CD1c-positive myeloid dendritic cell (primary cell): Measurements from ENCODE around the gene SATL1.
"Not testable (repeated sequence)": the region's sequence is repeated elsewhere in the genome, so short reads cannot be mapped to it uniquely, and the experiment has no call there.

Experiments
- DNase-seq: peaks from one replicate; pipeline ENCODE4 v3.0.0-alpha.2; 2016; ENCODE audit errors: extremely low spot score

Gene SATL1

DNA sequence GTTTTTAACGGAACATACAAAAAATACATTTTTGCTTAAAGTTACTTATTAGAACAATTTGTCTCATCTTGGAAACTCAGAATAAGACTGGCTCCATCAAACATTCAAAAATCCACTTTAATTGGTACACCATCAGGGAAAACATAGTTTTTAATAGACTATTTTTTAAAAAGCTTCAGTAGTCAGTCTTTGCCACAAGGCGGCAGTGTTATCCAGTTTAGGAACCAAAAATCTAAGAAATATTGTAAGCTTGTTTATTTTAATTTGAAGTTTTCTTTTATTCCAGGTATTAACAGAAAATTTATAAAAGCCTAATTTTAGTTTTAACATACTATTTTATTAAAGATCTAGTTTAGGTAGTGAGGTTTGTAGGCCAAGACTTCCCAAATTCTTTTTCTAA, 132.2 kb downstream of the SATL1 start:
- DNase-seq = peak; percentile 9

DNA sequence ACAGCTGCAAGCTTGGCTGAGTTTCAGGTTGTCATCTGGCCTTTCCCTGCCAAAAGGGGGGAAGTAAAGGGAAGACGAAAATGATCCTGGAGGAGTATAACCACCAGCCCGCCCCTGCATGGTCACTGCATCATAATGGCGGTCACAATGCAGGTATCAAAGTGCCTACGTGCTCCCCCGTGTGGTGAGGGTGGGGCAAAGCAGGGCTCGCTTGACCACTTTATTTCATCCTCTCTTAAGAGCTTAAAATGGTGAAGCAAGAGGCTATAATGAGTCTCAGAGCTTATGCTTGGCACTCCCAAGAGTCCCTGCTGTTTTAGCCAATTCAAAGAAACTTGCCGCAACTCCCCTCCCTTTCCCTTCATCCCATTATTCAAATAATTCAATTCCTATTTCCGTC, 134.3 kb downstream of the SATL1 start:
- no peak for DNase-seq

DNA sequence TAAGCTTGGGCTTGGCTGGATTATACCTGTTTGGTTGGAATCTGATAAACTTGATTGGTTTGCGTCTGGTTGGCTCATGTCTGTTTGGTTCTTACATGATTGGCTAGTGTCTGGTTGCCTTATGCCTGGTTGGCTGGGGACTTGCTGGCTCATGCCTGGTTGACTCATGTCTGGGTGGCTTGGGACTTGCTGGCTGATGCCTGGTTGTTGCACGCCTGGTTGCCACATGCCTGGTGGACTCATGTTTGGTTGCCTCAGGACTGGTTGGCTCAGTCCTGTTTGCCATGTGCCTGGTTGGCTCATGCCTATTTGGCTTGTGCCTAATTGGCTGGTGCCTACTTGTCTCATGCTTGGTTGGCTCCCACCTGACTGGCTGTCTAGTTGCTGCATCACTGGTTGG, 135.4 kb downstream of the SATL1 start:
- DNase-seq = no peak

DNA sequence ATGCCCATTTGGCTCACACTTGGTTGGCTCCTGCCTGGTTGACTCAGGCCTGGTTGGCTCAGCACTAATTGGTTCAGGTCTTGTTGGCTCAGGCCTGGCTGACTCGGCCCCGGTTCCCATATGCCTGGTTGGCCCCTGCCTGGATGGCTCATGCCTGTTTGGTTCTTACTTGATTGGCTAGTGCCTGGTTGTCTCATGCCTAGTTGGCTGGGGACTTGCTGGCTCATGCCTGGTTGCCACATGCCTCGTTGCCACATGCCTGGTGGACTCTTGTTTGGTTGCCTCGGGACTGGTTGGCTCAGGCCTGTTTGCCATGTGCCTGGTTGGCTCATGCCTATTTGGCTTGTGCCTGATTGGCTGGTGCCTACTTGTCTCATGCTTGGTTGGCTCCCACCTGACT, 136.2 kb downstream of the SATL1 start:
- no peak for DNase-seq

DNA sequence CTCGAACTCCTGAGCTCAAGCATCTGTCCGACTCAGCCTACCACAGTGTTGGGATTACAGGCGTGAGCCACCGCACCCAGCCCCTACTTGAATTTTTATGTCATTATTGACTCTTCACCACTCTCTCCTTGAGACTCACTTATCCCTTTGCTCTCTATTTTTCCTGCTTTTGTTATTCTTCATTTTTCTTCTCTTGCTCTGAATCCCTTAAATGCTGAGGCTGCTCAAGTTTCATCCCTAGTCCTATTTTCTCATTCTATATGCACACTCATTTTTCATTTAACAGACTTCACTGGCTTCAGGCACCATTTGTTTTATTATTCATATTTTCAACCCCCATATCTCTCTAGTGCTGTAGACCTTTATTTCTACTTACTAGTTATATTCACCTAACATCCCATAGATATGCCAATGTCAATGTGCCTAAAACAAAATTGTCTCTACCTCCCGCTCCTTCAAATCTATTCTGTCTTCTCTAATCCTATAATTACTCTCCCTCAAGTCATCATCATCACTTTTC, 154.2 kb downstream of the SATL1 start:
- no peak for DNase-seq

DNA sequence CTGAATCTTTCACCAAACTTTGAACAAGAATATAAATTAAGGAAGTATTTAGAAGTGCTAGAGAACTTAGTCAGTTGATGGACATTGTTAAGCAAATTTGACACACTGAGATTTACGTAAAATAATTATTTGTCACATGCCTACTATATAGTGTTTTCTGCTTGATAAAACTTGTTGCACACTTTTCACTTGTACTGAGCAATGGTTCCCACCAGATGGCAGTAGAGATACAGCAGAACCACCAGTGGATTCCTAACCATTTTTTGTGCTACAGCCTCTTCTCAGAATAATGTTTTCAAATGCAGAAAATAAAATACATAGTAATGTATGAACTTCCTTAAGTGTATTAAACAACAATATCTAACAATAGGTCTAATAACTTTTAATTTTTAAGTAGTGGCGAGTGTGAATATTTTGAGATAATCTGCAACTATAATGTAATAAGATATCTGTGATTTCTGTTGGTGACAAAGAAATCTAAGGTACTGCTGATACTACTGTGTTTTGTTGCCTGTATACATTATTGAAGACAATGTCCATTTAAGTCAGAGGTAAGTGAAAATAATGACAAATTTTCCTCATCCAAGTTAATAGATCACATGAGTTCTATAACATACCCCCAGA, 158.7 kb downstream of the SATL1 start:
- peak; percentile 19 for DNase-seq

DNA sequence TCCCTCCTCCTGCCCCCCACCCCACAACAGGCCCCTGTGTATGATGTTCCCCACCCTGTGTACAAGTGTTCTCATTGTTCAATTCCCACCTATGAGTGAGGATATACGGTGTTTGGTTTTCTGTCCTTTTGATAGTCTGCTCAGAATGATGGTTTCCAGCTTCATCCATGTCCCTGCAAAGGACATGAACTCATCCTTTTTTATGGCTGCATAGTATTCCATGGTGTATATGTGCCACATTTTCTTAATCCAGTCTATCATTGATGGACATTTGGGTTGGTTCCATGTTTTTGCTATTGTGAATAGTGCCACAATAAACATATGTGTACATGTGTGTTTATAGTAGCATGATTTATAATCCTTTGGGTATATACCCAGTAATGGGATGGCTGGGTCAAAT, 166.3 kb downstream of the SATL1 start:
- DNase-seq = not testable (repeated sequence)

DNA sequence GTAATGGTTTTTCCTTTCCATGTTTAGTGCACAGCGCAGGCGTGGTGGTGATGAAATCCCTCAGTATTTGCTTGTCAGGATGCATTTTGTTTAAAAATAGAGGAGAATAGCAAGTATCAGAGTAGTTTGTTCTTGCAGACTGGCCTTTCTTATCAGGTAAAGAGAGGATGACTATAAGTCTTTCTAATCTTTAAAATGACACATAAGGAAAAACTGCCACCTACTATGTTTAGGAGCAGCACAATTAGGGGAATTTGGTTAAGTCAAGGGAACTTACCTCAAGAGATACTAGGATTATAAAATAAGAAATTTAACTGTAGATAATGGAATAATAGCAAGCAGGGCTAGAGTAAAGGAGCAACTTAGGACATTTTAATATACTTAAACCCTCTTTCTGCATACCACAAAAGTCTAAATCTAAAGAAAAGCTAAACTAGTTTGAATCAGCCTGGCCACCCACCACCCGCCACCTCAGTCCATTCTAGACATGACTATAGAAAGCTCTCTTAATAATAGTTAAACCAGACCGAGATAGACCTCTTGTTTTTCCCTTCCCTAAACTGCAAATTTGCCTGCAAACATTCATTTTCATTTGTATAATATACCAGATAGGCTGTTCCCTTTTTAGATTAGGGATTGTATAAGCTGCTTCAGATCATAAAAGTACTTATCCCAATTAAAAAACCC, 177.9 kb downstream of the SATL1 start:
- no peak for DNase-seq

DNA sequence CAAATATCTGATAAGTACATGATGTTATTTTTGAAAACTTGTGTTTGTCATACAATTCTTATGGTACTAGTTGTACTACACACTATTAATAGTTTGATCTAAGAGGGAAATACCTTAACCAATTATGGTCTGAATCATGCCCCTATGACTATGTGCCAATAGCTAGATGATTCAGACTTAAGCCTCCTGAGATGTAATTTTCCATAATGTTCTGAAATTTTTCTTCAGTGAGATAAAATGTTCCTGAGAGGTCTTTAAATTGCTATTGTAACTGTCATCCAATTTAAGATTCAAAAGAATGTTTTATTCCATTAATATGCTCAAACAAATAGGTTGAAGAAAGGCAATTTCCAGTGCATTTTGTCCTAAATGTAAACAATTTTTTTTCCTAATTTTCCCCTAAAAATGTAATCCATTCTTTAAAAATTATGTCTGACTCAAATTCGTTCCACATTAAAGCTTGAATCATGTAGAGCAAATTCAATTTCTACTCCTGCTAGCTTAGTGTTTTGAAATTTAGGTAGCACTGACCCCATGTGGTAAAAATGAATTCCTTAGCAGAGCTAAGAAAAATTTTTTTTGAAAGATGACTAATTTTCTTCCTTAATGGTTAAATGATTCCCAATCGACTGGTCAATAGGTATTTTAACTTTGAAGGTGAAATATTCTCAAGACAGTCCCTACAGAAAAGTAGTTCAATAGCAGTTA, 190.8 kb downstream of the SATL1 start:
- DNase-seq = no peak

DNA sequence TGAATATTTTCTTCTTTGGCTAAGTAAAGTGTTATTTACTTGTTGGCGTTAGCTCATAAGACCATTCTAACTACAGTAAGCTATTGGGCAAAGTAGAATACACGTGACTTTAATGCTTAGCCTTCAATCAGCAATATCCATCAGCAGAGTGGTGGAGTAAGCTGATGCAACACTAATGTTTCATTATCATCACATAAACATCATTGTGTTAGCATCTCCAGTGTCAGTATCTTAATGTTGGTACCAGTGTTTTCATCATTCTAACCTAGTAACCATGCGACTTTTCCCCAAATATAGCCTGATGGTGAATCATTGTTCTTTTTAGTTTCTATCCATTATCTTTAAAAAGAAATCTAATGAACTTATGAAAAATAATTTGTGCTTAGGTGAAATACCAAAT, 191.4 kb downstream of the SATL1 start:
- no peak for DNase-seq

DNA sequence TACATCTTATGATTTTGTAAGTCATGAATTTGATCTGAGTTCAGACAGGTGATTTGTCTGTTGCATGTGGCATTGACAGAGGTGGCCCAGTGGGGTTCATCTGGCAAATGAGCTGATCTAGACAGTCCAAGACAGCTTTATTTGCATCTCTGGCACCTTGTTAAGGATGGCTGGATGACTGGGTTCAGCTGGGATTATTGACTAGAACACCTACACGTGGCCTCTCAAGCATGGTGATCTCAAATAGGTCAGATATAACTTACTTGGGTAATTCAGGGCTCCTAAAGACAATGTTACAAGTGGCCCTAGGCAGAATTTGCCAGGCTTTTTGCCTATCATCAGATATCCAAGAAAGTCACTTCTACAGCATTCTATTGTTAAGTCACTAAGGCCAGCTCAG, 192.0 kb downstream of the SATL1 start:
- DNase-seq = no peak
